HEK293 (cell line): ENCODE data around the gene UTP11.
"Not testable (repeated sequence)": the region's sequence is repeated elsewhere in the genome, so short reads cannot be mapped to it uniquely, and the experiment has no call there.

Experiments used
- CTCF ChIA-PET: fragments of 350-600 bp; formaldehyde crosslinking; extraction: SDS; loops from one replicate; lab custom pipeline; 2021; ENCODE audit warnings: antibody characterized with exemption; lab: Yijun Ruan, JAX
- POLR2A ChIA-PET: fragments of 300-600 bp; formaldehyde crosslinking; extraction: SDS; loops from one replicate; lab custom pipeline; 2020; ENCODE audit warnings: antibody characterized with exemption, inconsistent platforms; lab: Yijun Ruan, JAX
- H3K27ac ChIP-seq: fragments of 200-500 bp; sonication (Bioruptor generic); 2 replicates; pipeline ENCODE4 v1.5.1; 2014; ENCODE audit warnings: low read depth, low read length, control low read depth, inconsistent platforms; ENCODE audit errors: extremely low read depth
- H3K36me3 ChIP-seq, 2 experiments: fragments of 200-500 bp in 1 of 2; sonication (Bioruptor generic) in 1 of 2; 1 replicate in 1 of 2; 2 replicates in 1 of 2; pipeline ENCODE4 v1.5.1; 2014 to 2017; ENCODE audit warnings: inconsistent platforms in 2 of 2, low read length in 2 of 2; ENCODE audit not compliant: control insufficient read depth in 2 of 2, insufficient read depth in 1 of 2
- H3K4me1 ChIP-seq: fragments of 200-500 bp; sonication (Bioruptor generic); 2 replicates; pipeline ENCODE4 v1.5.1; 2014; ENCODE audit warnings: mild to moderate bottlenecking, low read length, inconsistent platforms; ENCODE audit not compliant: control insufficient read depth, insufficient read depth
- H3K4me3 ChIP-seq: 2 replicates; pipeline ENCODE4 v1.5.1; 2011; ENCODE audit warnings: low read depth, mild to moderate bottlenecking, control low read depth, low read length, moderate library complexity
- H3K9me3 ChIP-seq: fragments of 200-500 bp; sonication (Bioruptor generic); 2 replicates; pipeline ENCODE4 v1.5.1; 2014; ENCODE audit warnings: low read depth, low read length, inconsistent platforms; ENCODE audit not compliant: control insufficient read depth, insufficient read depth
- BCL11A ChIP-seq: fragments of 450-650 bp; formaldehyde crosslinking; IDR thresholded peaks from 2 replicates; pipeline ENCODE4 v1.5.1; 2016; ENCODE audit warnings: low read depth, missing biosample characterization, missing genetic modification characterization
- EGR2 ChIP-seq: fragments of 450-650 bp; formaldehyde crosslinking; IDR thresholded peaks from 2 replicates; pipeline ENCODE4 v1.5.1; 2016; ENCODE audit warnings: low read depth, missing biosample characterization, missing genetic modification characterization
- OSR2 ChIP-seq: fragments of 450-650 bp; formaldehyde crosslinking; IDR thresholded peaks from 2 replicates; pipeline ENCODE4 v1.5.1; 2016; ENCODE audit warnings: missing biosample characterization, missing genetic modification characterization
- PBX3 ChIP-seq: sonication (generic); formaldehyde crosslinking; IDR thresholded peaks from 2 replicates; pipeline ENCODE4 v1.8.1; 2022; ENCODE audit warnings: mild to moderate bottlenecking, moderate library complexity, missing genetic modification reagents
- ZFHX2 ChIP-seq: fragments of 450-650 bp; formaldehyde crosslinking; conservative IDR thresholded peaks from 2 replicates; pipeline ENCODE4 v1.5.1; 2016; ENCODE audit warnings: missing biosample characterization, missing genetic modification characterization
- ZNF121 ChIP-seq: fragments of 450-650 bp; formaldehyde crosslinking; IDR thresholded peaks from 2 replicates; pipeline ENCODE4 v1.5.1; 2016; ENCODE audit warnings: missing biosample characterization, missing genetic modification characterization
- ZNF140 ChIP-seq: fragments of 450-650 bp; formaldehyde crosslinking; IDR thresholded peaks from 2 replicates; pipeline ENCODE4 v1.5.1; 2016; ENCODE audit warnings: missing biosample characterization, missing genetic modification characterization
- ZNF324 ChIP-seq: fragments of 450-650 bp; formaldehyde crosslinking; IDR thresholded peaks from 2 replicates; pipeline ENCODE4 v1.5.1; 2016; ENCODE audit warnings: missing biosample characterization, missing genetic modification characterization
- ZNF341 ChIP-seq: fragments of 450-650 bp; formaldehyde crosslinking; IDR thresholded peaks from 2 replicates; pipeline ENCODE4; 2016; ENCODE audit warnings: low read depth, missing biosample characterization, missing genetic modification characterization
- ZNF76 ChIP-seq: fragments of 450-650 bp; formaldehyde crosslinking; IDR thresholded peaks from 2 replicates; pipeline ENCODE4; 2016; ENCODE audit warnings: low read depth, missing biosample characterization, missing genetic modification characterization, borderline replicate concordance
- ZNF830 ChIP-seq: fragments of 450-650 bp; IDR thresholded peaks from 2 replicates; pipeline ENCODE4 v1.5.0; 2018; ENCODE audit warnings: missing biosample characterization, missing genetic modification characterization, low read depth, mild to moderate bottlenecking, moderate library complexity
- TF ChIP-seq, protein P1 (sequence below): fragments of 450-650 bp; formaldehyde crosslinking; IDR thresholded peaks from 2 replicates; pipeline ENCODE4 v1.5.1; 2016; ENCODE audit warnings: missing biosample characterization, missing genetic modification characterization

UTP11 gene

GRCh38 chr1:38030596-38031512, 18.3 kb downstream of the UTP11 start:
- Histone ChIP-seq H3K4me1 (peaks cover 19% of the 10 kb centered on the region), H3K9me3 (no peaks in the 10 kb centered on the region), H3K27ac (no peak overlapping the region), H3K4me3 (no peak overlapping the region), H3K36me3 (peaks cover 0 to 19% of the 10 kb centered on the region in 2 experiments; a peak in 1 of 3 replicates)
- POLR2A ChIA-PET = interaction anchor here (0.6 to 1.0 kb wide), 3 partner anchors 8 to 24 kb away, joined by 3 to 5 read pairs (median 3); no protein-coding TSS in a partner anchor
- CTCF ChIA-PET = interaction anchor here (0.6 to 3.5 kb wide), 4 partner anchors 11 to 230 kb away, joined by 3 to 19 read pairs (median 4); no protein-coding TSS in a partner anchor
- TF ChIP-seq BCL11A (tag by site-specific recombination) (no peak), ZNF830 (tag by site-specific recombination) (no peak), EGR2 (tag by site-specific recombination) (peak; percentile 47), ZFHX2 (peak; percentile 65)

GRCh38 chr1:38031513-38031866, 19.0 kb downstream of the UTP11 start:
- CTCF ChIA-PET = no interaction called here
- Histone ChIP-seq H3K27ac (no peak overlapping the region), H3K9me3 (no peaks in the 10 kb centered on the region), H3K4me1 (peaks cover 19% of the 10 kb centered on the region), H3K4me3 (no peak overlapping the region), H3K36me3 (peaks cover 0 to 13% of the 10 kb centered on the region in 2 experiments; a peak in 1 of 3 replicates)
- TF ChIP-seq ZNF76 (tag by site-specific recombination) (no peak), EGR2 (tag by site-specific recombination) (peak; percentile 15; the same call in 1 of the 2 replicates)
- POLR2A ChIA-PET = no interaction called here

DNA sequence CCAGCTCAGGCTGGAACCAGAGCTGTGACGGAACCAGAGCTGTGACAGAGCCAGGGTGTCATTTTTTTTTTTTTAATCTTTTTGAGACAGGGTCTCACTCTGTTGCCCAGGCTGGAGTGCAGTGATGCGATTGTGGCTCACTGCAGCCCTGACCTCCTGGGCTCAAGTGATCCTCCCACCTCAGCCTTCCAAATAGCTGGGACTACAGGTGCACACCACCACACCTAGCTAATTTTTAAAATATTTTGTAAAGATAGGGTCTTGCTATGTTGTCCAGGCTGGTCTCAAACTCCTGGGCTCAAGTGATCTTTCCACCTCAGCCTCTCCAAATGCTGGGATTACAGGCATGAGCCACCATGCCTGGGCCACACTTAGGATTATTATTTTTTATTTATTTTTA, 20.5 kb downstream of the UTP11 start:
- H3K27ac ChIP-seq, H3K9me3 ChIP-seq, H3K4me3 ChIP-seq, POLR2A ChIA-PET, H3K36me3 ChIP-seq, CTCF ChIA-PET: not testable (repeated sequence)
- peak; percentile 92 for TF ChIP-seq ZNF121 (tag by site-specific recombination)
- peaks cover 19% of the 10 kb centered on the region for H3K4me1 ChIP-seq

DNA sequence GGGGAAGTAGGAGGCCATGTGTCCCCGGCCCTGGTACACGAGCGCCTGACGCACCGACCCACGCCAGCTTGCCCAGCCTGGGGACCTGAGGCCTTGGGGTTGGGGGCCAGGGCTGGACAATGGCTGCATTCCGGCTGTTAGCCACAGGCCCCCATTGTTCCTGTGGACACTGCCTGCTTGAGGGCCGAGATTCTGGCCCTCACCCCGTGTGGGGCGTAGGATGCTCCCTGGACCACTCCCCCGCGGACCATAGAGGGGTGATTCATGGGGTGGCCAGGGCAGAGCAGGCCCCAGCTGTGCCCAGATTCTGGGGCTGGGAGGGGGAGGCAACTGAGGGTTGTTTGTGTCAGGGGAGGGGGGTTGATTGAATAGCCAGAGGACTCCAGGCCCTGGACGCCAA, 22.3 kb downstream of the UTP11 start:
- CTCF ChIA-PET = interaction anchor here (0.7 kb wide), 1 partner anchor 511 kb away, joined by 4 read pairs; no protein-coding TSS in a partner anchor
- Histone ChIP-seq H3K36me3 (no peaks in the 10 kb centered on the region), H3K27ac (no peak overlapping the region), H3K9me3 (no peaks in the 10 kb centered on the region), H3K4me1 (peaks cover 4% of the 10 kb centered on the region), H3K4me3 (no peak overlapping the region)
- POLR2A ChIA-PET = no interaction called here
- TF ChIP-seq, protein P1, sequence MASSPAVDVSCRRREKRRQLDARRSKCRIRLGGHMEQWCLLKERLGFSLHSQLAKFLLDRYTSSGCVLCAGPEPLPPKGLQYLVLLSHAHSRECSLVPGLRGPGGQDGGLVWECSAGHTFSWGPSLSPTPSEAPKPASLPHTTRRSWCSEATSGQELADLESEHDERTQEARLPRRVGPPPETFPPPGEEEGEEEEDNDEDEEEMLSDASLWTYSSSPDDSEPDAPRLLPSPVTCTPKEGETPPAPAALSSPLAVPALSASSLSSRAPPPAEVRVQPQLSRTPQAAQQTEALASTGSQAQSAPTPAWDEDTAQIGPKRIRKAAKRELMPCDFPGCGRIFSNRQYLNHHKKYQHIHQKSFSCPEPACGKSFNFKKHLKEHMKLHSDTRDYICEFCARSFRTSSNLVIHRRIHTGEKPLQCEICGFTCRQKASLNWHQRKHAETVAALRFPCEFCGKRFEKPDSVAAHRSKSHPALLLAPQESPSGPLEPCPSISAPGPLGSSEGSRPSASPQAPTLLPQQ (tag by site-specific recombination) = no peak
- 0 out of 2 replicates have a peak, but pooled peaks have one; percentile 12 for TF ChIP-seq ZNF341 (tag by site-specific recombination)
- no peak for TF ChIP-seq OSR2 (tag by site-specific recombination)
- TF ChIP-seq PBX3 (CRISPR knock-in tag) = no peak
- no peak for TF ChIP-seq ZNF140 (tag by site-specific recombination)
- TF ChIP-seq ZNF324 (tag by site-specific recombination) = no peak
